Stomach (tissue), 9 donors: ENCODE results near the gene ZFHX3. TPM values are rescaled to one million over a fixed set of nuclear protein-coding genes. Genes with fewer than 3 reads are reported as not detected.

Experiments used
- DNase-seq, 2 donors: peaks; one replicate each; pipeline versions ENCODE4 v3.0.0 to v3.0.0-alpha.2; 2013 to 2019
- H3K27ac ChIP-seq, 5 donors: fragments of 200-600 bp in 4 of 5; sonication (generic) in 4 of 5; one replicate each; pipeline ENCODE4 v1.5.1; 2013 to 2019; ENCODE audit warnings: mild to moderate bottlenecking in 1 of 5, moderate library complexity in 1 of 5
- H3K27me3 ChIP-seq, 3 donors: fragments of 200-600 bp; sonication (generic); one replicate each; pipeline ENCODE4 v1.5.1; 2017 to 2019; ENCODE audit warnings: mixed run types in 1 of 3
- H3K36me3 ChIP-seq, 4 donors: fragments of 200-600 bp; sonication (generic); 1 replicate in 3 of 4; 2 replicates in 1 of 4; pipeline ENCODE4 v1.5.1; 2016 to 2019
- H3K4me1 ChIP-seq, 4 donors: fragments of 200-600 bp; sonication (generic); one replicate each; pipeline ENCODE4 v1.5.1; 2016 to 2019
- H3K4me3 ChIP-seq, 4 donors: fragments of 200-600 bp; sonication (generic) in 3 of 4; one replicate each; pipeline ENCODE4 v1.5.1; 2016 to 2019; ENCODE audit warnings: mild to moderate bottlenecking in 1 of 4
- H3K9me3 ChIP-seq, 4 donors: fragments of 200-600 bp; sonication (generic); one replicate each; pipeline ENCODE4 v1.5.1; 2016 to 2019
- CTCF ChIP-seq, 7 experiments: fragments of 450-650 bp in 4 of 7; fragments of 200-600 bp in 3 of 7; sonication (generic) in 3 of 7; IDR thresholded peaks; one replicate each; pipeline ENCODE4 v1.5.1; 2016 to 2019; ENCODE audit warnings: antibody characterized with exemption in 7 of 7, control low read depth in 2 of 7, mild to moderate bottlenecking in 1 of 7
- EP300 ChIP-seq: sonication (generic); formaldehyde crosslinking; IDR thresholded peaks from one replicate; pipeline ENCODE4 v1.6.1; 2017; ENCODE audit warnings: antibody characterized with exemption
- POLR2A ChIP-seq, 4 donors: fragments of 450-650 bp; IDR thresholded peaks; one replicate each; pipeline ENCODE4 v1.6.1; 2016; ENCODE audit warnings: antibody characterized with exemption in 4 of 4, control low read depth in 2 of 4, mild to moderate bottlenecking in 1 of 4, moderate library complexity in 1 of 4
- POLR2AphosphoS5 ChIP-seq, 3 donors: sonication (generic); formaldehyde crosslinking; IDR thresholded peaks; one replicate each; pipeline ENCODE4 v1.6.1; 2016; ENCODE audit warnings: antibody characterized with exemption in 3 of 3
- WGBS, 5 donors: extraction: QIAGEN DNeasy Blood & Tissue Kit in 3 of 5; methylation state at CpG; one replicate each; pipeline versions ENCODE4 v1.1.5 to v1.1.7; 2013 to 2018; 5-methylcytosine and 5-hydroxymethylcytosine counted together
- intact Hi-C: fragments of 100-400 bp; cut with DNase I; formaldehyde crosslinking; loops from one replicate; pipeline ENCODE4 v1.15.1; 2023; ENCODE audit warnings: low total_unique reads
- polyA plus RNA-seq, 3 donors: library from polyadenylated mRNA; stranded (reverse); fragments of 200-250 nt; gene quantifications; one replicate each; pipeline ENCODE4 v1.2.3, GENCODE V29; 2013
- small RNA-seq, 4 donors: library from RNA; depleted of rRNA; stranded (forward); fragments of <200 nt; gene quantifications; one replicate each; pipeline ENCODE3, GENCODE V24; 2016
- total RNA-seq, 5 donors: library from RNA; depleted of rRNA; stranded (reverse); fragments of >200 nt; gene quantifications; one replicate each; pipeline versions ENCODE4 v1.1.0 to v1.2.3, GENCODE V29; 2014 to 2016
- donor health status: healthy with polysubstance abuse.
- donor health status: Bipolar disorder and iron deficiency.
- donor health status: healthy.

Gene ZFHX3
- total and polyA plus RNA-seq, 8 donors, result 1.1 to 27.5 (median 11.8) TPM

GRCh38 chr16:72736074-72736473 lies 311.9 kb downstream of the ZFHX3 start:
- TF ChIP-seq EP300, result no peak
- TF ChIP-seq POLR2AphosphoS5 (IDR thresholded peaks at IDR 0.05), result no peak
- TF ChIP-seq POLR2A (IDR thresholded peaks at IDR 0.05), result no peak
- no peak for TF ChIP-seq CTCF (IDR thresholded peaks at IDR 0.05)
- intact Hi-C loops, result no loop called here
- H3K4me1 ChIP-seq, result no peaks in the 10 kb centered on the region
- H3K27me3 ChIP-seq, result no peaks in the 10 kb centered on the region
- WGBS, 5 donors, result 83 to 100% (median 87%) methylated on average over 2 of the region's 2 CpGs; no CpG with 5 or more reads in 1 of the 5 donors
- no peak for DNase-seq
- H3K9me3 ChIP-seq, result peaks cover 3 to 9% (median 8%) of the 10 kb centered on the region in 4 donors
- H3K27ac ChIP-seq, result no peak overlapping the region
- no peak overlapping the region for H3K4me3 ChIP-seq
- H3K36me3 ChIP-seq, result no peaks in the 10 kb centered on the region

Small RNA genes lying within 50 kb of the gene (small RNA-seq; reads per million reads assigned to genes)
- gene AC002044.1, result 0 reads per million in 4 donors
- gene RNU7-71P, result 0 reads per million in 4 donors
